HG02798 (cell line): ENCODE data around the gene TENM3.

Experiments
- ATAC-seq: cut with Tn5 transposase; IDR thresholded peaks from one replicate; pipeline ENCODE4 v1.9.1; 2021; ENCODE audit warnings: mild to moderate bottlenecking; ENCODE audit not compliant: unreplicated experiment, poor library complexity

Gene TENM3

DNA sequence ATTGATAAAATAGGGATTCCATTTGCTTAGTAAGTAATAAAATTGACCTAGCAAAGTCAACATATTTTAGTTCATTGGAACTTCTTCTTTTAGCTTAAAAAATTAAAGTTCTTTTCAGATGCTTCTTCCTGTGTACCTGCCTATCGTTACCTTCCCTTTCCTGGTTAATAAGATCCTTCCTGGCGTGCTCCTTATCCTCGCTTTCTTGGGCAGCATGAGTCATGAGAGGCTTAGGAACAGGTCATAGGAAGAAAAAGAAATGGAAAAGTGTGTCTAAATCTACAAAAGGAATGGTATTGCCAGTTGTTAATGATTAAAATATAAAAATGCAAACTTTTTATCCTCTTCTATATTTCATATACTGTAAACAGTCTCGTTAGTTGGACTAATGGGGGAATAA lies 503.7 kb downstream of the TENM3 start:
- ATAC-seq, result no peak

DNA sequence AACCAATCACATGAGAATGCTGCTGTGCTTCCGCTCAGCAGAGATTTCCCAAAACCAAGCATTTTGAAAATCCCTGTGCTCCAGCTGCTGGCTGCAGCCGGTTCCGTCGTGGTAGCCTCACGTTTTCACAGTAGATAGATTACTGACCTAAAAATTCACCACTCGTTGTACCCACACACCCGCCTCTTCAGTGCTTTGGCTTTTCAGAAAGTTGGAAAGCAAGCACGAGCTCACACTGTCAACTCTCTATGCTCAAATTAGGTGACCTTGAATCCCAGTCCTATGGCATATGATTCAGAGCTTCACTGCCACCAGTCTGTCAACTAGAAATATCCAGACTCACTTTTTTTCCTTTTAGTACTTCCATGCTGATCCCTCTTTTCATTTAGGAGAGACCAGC lies 505.1 kb downstream of the TENM3 start:
- no peak for ATAC-seq

DNA sequence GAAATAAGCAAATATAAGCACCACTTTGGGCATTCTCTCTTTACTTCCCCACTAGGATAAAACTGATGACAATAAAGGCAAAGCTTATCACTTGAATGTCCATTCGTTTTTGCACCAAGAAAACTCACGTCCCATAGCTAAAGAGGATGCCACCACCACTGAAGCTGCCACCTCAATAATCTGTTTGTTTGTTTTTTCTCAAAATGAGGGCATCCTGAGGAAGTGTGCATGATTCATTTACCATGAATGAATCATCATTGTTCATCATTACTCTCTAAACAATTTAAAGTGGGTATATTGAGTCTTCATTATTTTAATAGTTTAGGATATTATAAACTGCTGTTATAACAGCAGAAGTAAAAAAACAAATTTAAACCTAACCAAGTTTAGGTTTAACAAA lies 505.7 kb downstream of the TENM3 start:
- no peak for ATAC-seq

DNA sequence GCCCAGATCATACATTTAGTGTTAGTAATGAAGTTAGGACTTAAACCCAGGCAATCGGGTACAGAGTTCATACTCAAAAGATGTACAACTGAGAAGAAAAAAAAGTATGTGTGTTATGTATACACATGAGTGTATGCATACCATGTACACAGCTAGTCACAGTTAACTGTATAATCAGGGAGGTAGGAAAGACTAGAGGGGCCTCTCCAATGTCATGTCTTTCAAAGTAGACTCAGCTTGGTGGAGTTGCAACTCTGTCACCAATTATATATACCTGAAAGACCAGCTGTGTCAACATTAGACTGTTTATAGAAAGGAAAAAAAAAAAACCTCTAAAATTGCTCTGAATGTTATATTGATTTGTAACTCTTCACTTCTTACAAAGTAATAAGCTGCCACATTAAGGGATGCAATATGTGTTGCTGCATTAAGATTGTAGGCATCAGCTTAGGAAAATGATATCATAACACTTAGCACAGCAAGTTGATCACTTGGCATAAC lies 506.5 kb downstream of the TENM3 start:
- no peak for ATAC-seq

DNA sequence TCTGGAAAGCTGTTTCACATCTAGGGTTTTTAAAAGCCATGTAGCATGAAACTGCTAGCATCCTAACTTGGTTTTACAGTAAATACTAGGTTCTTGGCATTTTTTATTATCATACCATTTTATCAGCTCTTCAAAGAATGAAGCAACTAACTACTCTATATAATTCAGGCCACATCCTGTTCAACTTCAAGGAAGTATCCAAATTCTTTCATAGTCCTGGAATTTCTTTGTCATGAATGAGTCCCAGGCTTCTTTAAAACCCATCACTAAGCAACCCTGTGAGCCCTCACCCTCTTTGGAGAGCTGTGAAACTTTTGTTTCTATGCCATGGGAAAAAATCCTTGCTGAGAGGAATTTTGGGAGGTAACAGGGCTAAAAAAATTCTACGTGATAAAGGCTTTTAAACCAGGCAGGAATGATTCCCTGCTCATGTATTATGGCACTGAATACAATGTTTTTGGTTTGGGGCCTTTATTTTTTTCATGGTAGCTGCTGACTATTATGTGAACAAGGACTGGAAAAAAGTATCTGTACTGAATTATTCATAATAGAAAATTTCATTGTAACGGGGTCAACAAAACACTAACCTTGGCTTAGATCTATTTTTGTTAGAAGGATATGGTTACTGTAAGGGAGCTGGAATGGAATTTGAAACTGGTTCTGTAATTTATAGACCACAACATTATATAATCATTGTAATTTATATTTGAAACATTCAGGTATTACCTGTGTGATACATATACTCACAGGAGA lies 509.1 kb downstream of the TENM3 start:
- no peak for ATAC-seq

DNA sequence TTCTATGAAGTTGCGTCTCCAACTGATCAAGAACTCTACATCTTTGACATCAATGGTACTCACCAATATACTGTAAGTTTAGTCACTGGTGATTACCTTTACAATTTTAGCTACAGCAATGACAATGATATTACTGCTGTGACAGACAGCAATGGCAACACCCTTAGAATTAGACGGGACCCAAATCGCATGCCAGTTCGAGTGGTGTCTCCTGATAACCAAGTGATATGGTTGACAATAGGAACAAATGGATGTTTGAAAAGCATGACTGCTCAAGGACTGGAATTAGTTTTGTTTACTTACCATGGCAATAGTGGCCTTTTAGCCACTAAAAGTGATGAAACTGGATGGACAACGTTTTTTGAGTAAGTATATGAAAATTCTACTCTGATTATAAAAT lies 511.7 kb downstream of the TENM3 start:
- ATAC-seq, result no peak

DNA sequence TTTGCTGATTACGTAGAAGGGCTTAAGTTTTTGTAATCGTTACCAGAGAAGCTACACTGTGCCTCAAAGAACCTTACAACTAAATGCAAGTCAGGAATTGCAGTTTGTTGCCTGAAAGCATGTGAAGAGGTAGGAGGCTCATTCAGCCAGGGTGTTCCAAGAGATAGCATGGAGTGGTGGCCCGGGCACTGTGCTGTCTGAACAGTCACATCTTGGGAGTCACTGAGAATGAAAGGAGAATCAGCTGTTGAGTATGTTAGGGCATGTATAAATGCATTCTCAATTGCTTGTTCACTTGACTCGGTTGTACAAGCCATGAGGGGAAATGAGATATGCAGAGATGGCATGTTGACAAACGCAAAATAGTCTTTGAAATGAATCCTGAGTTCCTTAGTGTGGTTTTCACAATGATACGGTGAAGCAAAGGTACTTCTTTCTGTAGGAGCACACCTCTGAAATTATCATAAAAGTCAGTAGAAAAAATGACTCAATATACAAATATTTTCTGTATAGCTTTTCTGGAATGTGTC lies 513.0 kb downstream of the TENM3 start:
- no peak for ATAC-seq

DNA sequence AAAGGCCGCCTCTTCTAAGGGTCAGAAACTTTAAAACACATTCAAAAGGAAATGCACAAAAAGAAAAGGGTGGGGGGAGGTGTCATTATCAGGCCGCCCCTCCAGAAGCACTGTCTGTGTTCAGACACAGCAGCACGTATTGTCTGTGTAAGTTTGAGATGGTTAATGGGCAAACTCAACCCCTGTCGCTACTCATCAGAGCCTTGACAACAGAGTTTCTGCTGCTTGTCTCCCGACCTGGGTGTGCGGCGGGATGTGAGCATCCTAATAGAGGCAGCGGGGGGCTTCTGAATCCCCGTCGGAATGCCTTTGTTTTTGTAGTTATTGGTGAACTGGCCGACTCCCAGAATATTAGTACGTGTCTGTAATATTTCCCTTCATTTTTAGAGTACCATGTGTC lies 515.1 kb downstream of the TENM3 start:
- ATAC-seq, result no peak

DNA sequence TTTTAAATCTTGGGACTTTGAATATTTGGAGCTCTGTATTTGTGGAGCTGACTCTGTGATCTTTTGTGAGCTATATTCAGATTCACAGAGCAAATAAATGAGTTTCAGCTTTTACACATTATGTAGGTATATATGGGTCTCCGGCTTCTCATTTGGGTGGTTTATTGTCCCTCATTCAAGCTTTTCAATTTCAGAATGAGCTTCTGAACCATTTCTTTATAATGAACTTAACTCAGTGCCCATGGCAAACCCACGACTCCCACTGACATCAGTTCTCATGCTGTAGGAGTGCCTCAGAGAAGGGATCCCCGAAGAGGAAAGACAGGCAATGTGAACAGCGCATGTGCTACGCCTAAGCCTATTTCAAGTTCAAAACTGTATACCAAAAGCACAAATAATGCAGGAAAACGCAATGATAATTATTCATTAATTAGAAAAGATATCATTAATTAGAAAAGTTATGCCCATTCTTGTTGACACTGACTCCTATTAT lies 517.4 kb downstream of the TENM3 start:
- ATAC-seq, result no peak

DNA sequence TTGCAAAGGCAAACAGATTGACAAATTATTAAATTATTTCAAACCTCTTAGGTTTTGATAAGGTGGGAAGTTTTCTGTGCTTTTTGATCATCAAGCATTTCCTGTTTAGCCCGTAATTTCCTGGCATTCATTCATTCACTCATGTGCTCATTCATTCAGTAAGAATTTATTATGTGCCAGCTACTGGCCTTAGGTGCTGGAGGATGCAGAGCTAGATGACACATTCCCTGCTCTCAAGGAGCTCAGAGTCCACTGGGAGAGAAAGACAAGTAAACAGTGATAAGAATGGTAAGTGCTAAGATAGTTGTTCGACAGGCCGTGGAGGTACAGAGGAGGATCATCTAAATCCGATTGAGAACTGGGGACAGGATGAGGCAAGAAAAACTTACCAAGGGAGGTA lies 520.9 kb downstream of the TENM3 start:
- ATAC-seq, result no peak

DNA sequence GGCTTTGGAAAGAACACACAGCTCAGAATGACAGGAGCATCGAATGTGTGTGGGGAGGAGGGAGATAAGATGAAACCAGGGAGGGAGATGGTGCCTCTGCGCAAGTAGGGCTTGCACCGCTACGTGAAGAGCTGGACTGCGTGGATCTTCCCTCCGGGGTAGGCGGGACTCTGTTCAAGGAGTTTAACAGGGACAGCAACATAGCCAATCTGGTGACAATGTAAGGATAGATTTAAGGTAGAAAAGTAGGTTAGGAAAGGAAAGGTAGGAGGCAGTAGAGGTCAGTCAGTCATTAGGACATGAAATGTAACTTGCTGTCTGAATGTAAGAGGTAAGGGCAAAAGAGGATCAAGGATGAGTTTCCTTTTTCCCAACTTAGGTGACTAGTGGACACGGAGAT lies 521.4 kb downstream of the TENM3 start:
- no peak for ATAC-seq

DNA sequence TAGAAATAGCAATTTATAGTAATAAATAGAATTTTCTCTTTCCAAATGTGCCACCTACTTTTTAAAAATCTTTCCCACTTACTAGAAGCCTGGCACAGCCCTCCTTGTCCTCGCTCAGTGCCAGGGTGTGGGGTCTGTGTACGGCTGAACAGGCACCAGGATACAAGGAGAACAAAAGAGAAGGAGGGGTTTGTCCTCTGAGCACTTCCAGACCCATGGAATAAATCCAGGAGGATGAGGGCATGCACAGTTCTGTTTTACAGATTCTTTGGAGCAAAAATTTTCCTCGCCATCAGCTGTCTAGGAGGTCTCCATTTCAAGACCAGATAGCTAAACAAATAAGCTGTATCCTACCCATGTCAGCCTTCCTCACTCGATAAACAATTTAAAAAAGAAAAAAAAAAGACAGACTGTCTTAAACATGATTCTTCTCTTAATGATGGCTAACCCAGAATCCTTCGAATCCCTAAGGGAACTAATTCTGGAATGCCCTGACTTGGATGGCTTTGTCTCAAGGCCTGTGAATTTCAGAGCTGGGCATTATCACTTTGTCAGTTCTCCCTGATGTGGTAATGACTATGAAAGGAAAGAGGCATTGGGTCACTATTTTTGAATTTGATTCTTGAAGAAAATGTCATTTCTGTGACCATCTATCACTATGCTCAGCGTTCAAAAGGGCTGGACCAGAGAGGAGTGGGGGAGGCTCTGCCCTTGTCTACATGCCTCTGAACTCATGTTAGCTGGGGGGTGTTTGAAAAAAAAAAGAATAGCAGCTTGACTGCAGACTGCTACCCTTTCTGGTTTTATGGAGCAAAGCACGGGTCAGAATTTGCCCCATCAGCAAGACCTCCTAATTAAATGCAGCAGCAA lies 523.0 kb downstream of the TENM3 start:
- no peak for ATAC-seq

DNA sequence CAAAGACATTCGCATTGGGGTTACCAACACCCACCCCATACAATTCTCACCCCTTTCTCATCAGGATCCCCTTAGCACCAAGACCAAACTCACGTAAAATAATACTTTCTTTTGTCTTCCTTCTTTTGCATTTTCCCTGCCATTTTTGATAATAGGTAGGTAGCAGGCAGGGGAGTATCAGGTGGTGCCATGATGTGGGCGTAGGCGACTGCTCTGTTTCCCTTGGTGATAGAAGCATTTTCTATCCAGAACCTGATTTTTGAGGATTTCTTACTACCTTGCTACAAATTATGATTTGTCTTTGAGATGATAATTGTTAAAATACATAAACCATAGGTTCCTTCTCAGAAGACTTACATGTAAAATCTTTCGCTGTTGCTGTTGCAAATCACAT lies 523.7 kb downstream of the TENM3 start:
- ATAC-seq, result no peak

DNA sequence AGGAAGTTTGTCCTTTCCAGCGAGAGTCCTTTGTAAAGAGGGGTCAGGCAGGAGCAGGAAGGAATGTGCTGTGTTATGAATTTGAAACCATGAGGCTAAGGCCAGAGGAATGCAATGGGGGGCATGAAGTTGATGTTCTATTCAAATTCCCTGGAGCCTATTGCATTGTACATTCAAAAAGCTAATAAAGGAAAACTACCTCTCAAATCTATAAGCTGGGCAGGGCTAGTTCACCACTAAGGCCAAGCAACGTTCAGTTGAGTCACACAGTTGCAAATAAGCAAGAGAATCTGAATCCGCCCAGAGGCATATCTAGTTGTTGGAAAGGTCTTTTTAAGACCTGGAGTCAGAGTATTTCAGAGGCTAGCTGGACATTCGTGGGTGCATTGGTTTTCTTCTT lies 525.6 kb downstream of the TENM3 start:
- ATAC-seq, result no peak

DNA sequence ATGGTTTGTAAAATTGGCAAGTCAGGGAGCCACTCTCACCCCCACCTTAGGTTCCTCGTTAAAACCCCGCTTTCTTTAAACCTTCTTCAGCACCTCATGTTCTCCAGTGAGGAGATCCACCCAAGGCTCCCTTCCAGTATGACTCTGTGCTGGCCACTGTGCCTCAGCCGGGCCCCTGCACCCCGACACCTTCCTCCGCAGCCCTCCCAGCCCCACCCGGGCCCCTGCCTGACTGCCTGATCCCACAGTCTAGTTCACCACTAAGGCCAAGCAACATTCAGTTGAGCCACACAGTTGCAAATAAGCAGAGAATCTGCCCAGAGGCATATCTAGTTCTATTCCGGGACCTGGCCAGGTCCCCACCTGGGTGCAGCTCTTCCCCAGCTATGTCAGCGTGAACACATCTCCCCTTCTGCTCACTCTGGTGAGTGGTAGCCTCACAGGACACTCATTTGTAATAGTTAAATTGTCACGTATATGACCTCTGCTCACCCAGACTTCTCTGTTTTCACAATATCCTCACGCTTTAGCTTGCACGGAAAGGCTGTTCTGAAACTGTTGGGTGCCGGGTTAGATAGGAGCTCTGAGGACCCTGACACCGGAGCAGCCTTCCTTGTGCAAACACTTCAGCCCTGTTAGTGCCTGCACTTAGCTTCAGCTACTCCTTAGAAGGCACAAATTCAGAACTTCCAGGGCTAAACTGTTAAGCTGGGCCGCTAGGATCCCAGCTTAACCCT lies 527.2 kb downstream of the TENM3 start:
- no peak for ATAC-seq

DNA sequence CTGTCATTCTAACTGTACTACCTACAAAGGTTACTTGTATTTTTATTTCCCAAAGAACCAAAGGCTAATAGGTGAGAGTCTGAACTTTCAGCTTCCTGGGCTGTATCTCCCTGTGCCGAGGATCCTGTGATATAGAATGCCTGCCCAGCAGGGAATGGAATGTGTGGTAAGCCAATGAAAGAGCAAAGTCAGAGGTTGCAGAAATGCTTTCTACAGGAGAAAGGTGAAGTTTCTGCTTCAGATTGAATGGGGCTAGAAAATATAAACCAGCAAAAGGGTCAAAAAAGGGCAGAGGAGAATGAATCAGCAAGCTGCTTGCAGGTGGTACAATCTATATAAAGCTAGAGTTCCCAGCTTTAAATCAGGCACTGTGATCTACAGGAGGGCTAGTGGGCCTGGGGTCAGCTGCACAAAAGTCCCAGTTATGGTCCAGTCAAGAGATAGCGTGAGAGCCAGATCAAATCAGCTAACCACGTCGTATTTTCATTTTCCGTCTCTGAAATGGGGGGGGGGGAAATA lies 527.9 kb downstream of the TENM3 start:
- no peak for ATAC-seq

DNA sequence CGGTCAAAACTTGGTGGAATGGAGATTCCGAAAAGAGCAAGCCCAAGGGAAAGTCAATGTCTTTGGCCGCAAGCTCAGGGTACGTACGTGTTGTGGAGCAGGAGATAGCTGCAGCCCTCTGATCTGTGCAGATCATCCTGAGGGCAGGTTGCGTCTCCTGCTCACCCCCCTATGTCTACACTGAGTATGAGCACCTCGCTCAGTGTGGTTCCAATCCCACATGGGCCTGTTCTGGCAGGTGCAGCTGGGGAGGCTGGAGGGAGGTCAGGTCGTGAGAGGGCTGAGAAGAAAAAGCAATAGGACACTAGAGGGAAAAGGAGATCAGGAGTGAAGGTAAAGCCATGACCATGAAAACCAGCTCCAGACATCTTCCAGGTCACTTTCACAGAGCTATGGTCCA lies 531.9 kb downstream of the TENM3 start:
- ATAC-seq, result no peak

DNA sequence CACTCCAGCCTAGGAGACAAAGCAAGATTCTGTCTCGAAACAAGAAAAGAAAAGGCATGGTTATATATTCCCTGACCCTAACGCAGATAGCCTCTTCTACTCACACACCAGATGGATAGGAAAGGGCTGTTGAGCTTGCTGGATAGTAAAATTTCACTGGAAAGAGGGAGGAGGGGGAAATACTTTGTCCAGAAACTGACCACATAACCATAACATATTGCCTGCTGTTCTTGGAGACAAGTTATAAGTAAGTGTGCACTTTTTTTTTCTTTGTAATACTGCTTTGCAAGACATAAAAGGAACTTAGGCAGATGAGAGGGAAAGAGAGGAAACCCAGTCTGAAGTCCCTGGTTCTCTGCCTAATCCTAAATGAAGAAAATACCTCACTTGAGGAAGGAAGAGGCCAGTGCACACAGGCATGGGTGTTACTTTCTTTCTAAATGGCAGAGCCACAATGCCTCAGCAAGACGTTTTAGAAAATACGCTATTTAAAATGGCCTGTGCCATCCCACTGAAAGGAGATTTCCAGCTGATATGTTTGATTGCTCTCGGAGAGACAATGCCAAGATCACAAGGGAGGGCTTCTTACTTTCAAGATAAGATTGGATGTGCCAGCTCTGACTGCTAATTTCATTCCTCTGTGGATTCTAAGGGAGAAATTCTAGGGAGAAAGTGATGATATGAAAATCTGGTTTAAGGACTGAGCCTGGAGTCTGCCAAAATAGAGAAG lies 533.3 kb downstream of the TENM3 start:
- ATAC-seq, result no peak

DNA sequence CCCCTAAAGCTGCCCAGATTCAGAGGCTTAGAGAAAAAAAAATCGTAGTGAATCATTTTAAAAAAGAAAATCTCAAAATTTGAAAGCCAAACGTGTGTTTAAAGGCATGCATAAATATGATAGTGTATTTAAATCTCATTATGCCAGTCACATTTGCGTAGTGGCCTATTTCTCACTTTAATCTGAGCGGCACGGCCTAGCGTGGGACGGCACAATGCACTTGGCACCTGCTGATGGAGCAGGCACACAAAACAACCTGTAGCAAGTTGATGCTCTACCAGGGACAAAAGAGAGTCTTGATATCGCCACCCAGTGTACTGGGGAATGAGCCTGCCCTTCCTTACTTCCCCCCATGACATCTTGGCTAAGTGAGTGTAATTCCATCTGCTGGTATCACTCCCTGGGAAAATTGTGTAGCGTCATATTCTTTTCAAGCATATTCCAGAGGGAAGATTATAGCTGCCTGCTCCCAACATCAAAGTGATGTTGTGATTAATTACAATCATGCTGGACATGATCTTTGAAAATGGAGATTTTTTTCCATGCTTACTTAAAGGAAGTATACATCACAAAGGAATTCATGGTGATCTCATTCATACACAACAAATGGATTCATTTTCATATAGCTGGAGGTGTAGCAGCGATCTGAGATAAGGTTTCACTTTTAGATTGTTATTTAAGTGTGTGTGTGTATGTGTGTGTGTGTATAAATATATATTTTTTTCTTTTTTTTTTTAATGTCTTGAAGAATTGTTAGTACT lies 535.2 kb downstream of the TENM3 start:
- ATAC-seq, result no peak
